RPMI8226 (cell line): ENCODE results near the gene GPR146.
A peak's percentile ranks its signal among the peaks of the same experiment; 100 is the strongest.

Experiments used
- DNase-seq: peaks from one replicate; pipeline ENCODE4 v3.0.0-alpha.2; 2015

Gene GPR146

DNA sequence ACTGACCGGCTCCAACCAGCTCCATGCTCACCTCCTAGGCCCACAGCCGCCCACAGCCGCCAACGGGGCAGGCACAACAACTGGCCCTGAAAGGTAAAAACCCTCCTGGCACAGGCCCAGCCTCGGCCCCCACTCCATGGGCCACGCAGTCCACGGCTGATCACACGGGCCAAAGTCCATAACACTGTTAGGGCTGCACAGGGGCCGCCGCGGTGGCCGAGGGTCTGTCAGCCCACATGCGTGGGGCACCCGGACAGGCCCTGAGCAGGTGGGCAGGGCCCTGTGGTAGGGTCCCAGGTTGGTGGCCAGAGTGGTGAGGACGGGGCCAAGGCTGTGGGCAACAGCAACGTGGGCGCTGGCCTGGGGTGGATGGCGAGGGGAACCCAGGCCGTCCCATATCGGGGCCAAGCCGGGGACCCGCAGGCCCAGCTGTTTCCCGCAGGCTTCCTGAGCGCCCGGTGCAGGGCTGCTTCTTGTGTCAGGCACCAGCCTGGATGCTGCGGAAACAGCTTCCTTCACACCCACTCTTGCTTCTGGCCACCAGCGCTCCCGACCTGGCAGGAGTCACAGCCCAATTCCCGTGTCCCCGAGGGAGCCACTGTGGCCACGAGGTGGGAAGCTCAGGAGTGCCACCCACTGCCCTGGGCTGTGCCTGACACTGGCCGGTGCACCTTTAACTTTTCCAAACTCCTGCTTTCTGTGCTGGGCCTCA lies 32.2 kb upstream of the GPR146 start:
- no peak for DNase-seq

GRCh38 chr7:1012716-1013095 lies 31.6 kb upstream of the GPR146 start:
- no peak for DNase-seq

DNA sequence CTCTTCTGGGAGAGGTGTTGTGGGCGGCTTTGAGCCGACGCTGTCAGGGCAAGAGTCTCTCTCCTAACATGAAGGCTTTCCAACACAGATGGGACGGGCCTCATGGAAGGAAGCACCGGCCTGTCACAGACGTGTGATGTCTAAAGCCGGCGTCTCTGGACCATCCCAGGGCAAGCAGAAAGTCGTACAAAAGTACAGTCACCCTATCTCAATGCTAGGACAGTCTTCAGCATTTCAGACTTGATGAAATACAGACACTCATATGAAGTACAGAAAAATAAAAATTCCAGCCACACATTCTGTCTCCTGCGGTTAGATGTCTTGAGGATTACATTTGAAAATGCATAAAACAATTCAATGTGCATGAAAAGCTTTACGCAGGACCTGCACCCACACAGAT lies 30.8 kb upstream of the GPR146 start:
- DNase-seq = no peak

DNA sequence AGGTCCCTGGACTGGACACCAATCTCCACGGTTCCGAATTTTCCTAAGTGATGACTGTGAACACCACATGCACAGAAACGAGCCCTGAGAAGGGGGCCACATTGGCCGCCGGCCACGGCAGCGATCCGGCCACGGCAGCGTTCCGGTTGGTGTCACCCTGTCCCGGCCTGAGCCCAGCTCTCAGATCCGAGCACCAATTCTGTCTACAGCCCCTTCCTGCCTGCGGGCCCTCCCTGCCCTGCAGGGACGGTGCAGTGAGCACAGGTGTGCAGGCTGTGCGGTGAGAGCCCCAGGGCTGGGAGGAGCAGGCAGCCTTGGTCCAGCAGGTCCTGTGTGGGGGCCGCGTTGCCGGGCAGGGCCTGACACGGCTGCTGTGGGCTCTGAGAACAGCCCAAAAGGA lies 29.7 kb upstream of the GPR146 start:
- DNase-seq = no peak

DNA sequence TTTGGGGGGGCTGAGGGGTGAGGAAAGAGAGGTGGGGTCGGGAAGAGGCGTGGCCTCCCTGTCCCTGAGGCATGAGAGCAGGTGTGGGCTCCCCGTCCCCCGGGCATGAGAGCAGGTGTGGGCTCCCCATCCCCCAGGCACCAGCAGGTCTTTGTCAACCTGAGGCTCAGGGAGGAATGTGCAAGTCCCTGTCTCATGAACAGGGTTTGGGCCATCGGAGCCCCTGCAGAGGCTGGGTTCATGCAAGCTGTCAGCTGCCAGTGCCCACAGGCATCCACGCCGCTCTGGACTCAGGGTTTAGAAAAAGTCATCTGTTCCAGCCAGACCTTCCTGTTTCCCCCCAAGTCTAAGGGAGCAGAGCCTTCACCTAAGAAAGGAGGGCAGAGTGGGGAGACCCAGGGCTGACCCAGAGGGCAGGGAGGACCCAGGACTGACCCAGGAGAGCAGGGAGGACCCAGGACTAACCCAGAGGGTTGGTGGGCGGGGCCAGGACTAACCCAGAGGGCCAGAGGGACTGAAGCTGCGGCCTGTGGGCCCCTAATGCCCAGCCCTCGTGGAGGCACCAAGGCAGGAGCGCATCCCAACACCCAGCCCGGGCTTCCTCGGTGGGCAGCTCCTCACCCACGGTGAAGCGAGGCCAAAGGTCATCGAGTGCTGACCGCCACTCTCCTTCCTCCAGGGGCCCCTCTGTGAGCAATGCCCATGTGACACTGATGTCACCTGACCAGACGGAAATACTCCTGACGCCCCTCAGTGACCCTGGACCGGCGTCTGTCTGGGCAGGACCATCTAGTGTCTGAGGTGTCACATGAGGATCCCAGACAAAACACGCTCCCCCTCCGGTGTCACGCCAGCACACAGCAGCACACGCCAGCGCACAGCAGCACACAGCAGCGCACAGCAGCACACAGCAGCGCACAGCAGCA lies 28.9 kb upstream of the GPR146 start:
- DNase-seq = no peak

GRCh38 chr7:1016577-1017531 lies 27.5 kb upstream of the GPR146 start:
- no peak for DNase-seq

- no peak for DNase-seq
Observed at GRCh38 chr7:1017586-1018333, 26.6 kb upstream of the GPR146 start.

- DNase-seq = no peak
Observed at GRCh38 chr7:1018334-1018695, 26.0 kb upstream of the GPR146 start.

GRCh38 chr7:1019255-1019785 lies 25.0 kb upstream of the GPR146 start:
- DNase-seq = no peak

GRCh38 chr7:1019789-1020610 lies 24.3 kb upstream of the GPR146 start:
- no peak for DNase-seq

- no peak for DNase-seq
Observed at GRCh38 chr7:1020849-1021251, 23.5 kb upstream of the GPR146 start.

- no peak for DNase-seq
Observed at GRCh38 chr7:1021366-1021765, 23.0 kb upstream of the GPR146 start.

GRCh38 chr7:1021931-1022330 lies 22.4 kb upstream of the GPR146 start:
- DNase-seq = no peak

GRCh38 chr7:1022356-1022755 lies 22.0 kb upstream of the GPR146 start:
- DNase-seq = no peak

GRCh38 chr7:1022801-1023465 lies 21.4 kb upstream of the GPR146 start:
- DNase-seq = no peak

DNA sequence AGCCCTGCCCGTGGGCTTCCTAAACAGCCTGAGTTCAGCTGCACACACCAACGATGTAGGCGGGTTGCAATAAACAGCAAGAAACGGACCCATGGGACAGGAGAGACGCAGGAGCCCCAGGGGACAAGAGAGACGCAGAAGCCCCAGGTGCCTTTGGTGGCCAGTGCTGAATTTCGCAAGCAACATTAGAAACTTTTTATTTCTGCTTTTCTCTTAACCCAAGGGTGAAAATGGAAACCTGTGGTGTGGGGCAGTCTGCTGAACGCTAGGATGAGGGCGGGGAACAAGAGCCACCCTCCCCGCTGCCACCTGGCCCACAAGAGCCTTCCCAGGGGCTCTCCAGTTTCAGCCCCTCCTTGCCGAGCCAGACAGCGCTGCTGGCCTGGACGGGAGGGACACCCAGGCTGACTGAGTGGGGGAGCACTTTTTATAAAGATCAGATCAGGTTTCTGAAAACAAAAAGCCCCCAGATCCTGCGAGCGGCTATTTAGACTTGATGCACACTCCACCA lies 20.0 kb upstream of the GPR146 start:
- peak; percentile 78 for DNase-seq

DNA sequence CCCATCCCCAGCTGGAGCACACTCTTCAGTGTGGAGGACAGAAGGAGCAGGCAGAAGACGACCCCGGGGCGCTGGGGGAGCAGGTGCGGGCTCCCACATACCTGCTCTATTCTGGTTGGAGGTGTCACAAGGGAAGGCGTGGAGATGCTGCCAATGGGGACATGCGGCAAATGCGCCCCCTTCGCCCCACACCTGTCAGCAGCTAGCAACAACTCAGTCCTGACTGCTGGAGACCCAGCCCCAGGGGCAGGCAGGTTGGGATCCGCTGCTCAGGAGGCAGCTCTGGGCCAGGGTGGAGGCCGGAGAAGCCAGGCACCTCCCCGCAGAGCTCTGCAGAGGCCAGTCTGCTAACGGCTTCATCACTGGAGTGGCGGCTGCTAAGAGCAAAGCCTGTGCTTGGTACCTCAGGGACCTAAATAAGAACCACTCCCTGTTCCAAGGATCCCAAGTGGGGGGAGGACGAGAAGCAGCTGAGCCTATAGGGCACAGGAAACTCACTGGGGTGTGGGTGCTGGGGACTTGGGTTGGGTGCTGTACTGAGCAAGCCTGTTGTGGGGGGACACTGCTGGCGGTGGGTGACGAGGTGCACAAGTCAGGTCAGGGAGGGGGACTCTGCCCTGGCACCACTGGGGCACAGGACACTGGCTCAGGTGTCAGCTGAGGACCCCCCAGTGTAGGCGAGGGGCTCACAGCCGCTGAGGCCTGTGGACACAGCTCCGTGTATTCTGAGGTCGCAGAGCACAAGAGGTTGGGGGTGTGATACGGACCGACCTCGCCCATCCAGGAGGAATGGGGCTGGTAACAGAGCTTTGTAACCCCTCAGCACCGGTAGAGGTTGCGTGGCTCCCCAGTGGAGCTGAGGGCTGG lies 19.2 kb upstream of the GPR146 start:
- peak; percentile 10 for DNase-seq

DNA sequence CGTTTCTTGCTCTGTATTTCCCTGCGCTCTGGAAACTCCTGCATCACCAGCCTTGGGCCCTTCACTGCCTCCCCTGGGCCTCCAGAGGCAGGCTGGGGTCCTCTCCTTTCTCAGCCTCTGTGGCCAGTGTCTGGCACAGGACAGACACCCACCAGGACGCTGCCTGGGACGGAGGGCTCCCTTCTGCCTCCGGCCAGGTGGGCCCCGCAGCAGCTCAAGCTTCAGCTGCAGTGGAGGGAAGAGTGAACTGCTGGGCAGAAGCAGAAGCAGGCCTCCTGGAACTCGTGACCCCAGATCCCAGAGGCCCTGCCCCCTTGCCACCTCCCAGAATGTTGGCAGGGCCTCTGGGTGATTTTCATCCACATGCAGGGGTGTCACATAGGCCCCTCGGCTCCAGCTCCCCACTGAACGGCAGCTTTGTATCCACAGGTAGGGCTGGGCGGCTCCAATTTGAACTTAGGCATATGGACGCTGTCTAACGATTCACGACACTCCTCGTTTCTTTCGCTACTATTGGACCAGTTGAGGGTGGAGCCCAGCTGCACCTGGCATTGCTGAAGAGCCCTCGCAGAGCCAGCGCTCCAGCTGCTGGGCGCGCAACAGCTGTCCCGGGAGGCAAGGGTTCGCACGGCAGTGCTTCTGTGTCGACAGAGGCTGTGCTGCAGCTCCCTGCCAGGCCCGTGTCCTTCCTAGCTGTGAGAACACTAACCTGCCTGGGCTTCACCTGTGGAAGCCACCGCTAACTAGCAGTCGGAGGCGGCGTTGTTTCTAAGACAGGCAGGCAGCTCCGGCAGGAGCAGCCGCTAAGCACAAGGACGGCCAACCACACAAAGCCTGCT lies 18.4 kb upstream of the GPR146 start:
- DNase-seq = no peak
